OCI-LY1 (cell line): ENCODE results near the gene FNDC3A.

ENCODE experiments used
- H2AFZ ChIP-seq: fragments of 200-600 bp; sonication (generic), shearing (Covaris generic); 2 replicates; pipeline ENCODE4 v1.6.0; 2014; ENCODE audit warnings: antibody characterized with exemption, mild to moderate bottlenecking, low read length
- H3F3A ChIP-seq: fragments of 200-600 bp; sonication (generic), shearing (Covaris generic); 2 replicates; pipeline ENCODE4 v1.6.0; 2014; ENCODE audit warnings: mild to moderate bottlenecking, antibody characterized with exemption, low read length, moderate library complexity; ENCODE audit not compliant: insufficient read depth
- H3K27ac ChIP-seq: fragments of 200-600 bp; sonication (generic); 2 replicates; pipeline ENCODE4 v1.5.1; 2014; ENCODE audit warnings: low read length, mixed run types, mild to moderate bottlenecking, low read depth; ENCODE audit not compliant: poor library complexity, severe bottlenecking
- H3K27me3 ChIP-seq: fragments of 200-600 bp; sonication (generic); 2 replicates; pipeline ENCODE4 v1.6.0; 2014; ENCODE audit warnings: antibody characterized with exemption, mild to moderate bottlenecking, low read length, moderate library complexity; ENCODE audit not compliant: insufficient read depth
- H3K36me3 ChIP-seq: fragments of 200-600 bp; sonication (generic); 2 replicates; pipeline ENCODE4 v1.6.1; 2014; ENCODE audit warnings: mild to moderate bottlenecking, antibody characterized with exemption, low read length, moderate library complexity, mixed read lengths; ENCODE audit not compliant: insufficient read depth
- H3K4me1 ChIP-seq: fragments of 200-600 bp; sonication (generic); 2 replicates; pipeline ENCODE4 v1.5.1; 2014; ENCODE audit warnings: mild to moderate bottlenecking, low read length, moderate library complexity; ENCODE audit not compliant: insufficient read depth, severe bottlenecking
- H3K4me2 ChIP-seq: fragments of 200-600 bp; sonication (generic), shearing (Covaris generic); 2 replicates; pipeline ENCODE4 v1.6.1; 2014; ENCODE audit warnings: low read length
- H3K4me3 ChIP-seq: fragments of 200-600 bp; sonication (generic); 2 replicates; pipeline ENCODE4 v1.5.1; 2014; ENCODE audit warnings: low read length, low read depth, mild to moderate bottlenecking, mixed read lengths; ENCODE audit not compliant: poor library complexity, severe bottlenecking
- H3K79me2 ChIP-seq: fragments of 200-600 bp; shearing (Covaris generic); 2 replicates; pipeline ENCODE4 v1.6.1; 2016; ENCODE audit warnings: mixed run types, low read length, mixed read lengths; ENCODE audit not compliant: insufficient read depth
- H3K9ac ChIP-seq: fragments of 200-600 bp; sonication (generic), shearing (Covaris generic); 2 replicates; pipeline ENCODE4 v1.6.1; 2014; ENCODE audit warnings: mild to moderate bottlenecking, low read length, mixed read lengths
- H3K9me2 ChIP-seq: fragments of 200-600 bp; sonication (generic), shearing (Covaris generic); 2 replicates; pipeline ENCODE4 v1.6.1; 2014; ENCODE audit warnings: low read depth, mild to moderate bottlenecking, low read length, mixed read lengths
- H3K9me3 ChIP-seq: fragments of 200-600 bp; shearing (Covaris generic); 2 replicates; pipeline ENCODE4 v1.6.1; 2014; ENCODE audit warnings: low read length, mixed read lengths
- H4K20me1 ChIP-seq: fragments of 200-600 bp; sonication (generic), shearing (Covaris generic); 2 replicates; pipeline ENCODE4 v1.6.0; 2016; ENCODE audit warnings: mild to moderate bottlenecking, low read length; ENCODE audit not compliant: insufficient read depth
- CTCF ChIP-seq: fragments of 200-600 bp; sonication (generic), shearing (Covaris generic); IDR thresholded peaks from 2 replicates; pipeline ENCODE4 v1.5.1; 2017; ENCODE audit warnings: mild to moderate bottlenecking, antibody characterized with exemption, low read length, moderate library complexity, mixed read lengths
- EZH2 ChIP-seq: fragments of 200-600 bp; sonication (generic), shearing (Covaris generic); IDR thresholded peaks from 2 replicates; pipeline ENCODE4 v1.8.0; 2017; ENCODE audit warnings: borderline replicate concordance, mixed run types, mild to moderate bottlenecking, antibody characterized with exemption, low read length, moderate library complexity, mixed read lengths

Gene FNDC3A

DNA sequence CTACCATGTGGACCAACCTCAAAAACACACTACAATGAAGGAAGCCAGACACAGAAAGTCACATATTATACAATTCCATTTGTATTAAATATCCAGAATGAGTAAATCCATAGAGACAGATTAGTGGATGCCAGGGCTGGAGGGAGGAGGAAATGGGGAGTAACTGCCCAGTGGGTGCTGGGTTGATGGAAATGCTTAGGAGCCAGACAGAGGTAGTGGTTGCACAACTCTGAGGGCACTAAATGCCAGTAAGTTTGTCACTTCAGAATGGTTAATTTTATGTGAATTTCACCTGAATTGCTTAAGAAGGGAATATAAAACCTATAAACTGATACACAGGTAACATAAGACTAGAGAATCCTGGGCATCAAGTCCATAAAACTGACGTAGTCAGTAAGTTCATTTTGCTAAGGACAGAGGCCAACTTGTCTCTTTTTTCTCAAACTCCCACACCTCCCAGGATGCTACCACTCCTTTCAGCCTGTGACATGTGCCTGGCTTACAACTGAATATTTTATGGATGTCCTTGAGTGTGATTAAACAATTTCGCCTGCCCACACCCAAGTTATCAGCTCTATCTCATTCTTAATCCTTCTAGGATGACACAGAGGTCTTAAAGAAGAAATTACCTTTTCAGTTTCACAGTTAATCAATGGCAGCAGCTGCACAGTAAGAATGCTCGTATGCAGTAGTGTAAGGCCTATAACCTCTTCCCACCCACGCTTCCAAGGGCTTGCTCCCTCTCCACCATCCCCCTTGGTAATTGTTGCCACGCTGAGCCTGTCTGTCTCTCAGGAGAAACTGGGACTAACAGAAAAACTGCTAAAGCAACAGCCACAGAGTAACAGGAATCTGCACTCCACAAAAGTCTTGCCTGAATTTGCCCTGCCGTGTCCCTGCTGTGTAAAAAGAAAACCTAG is 238.5 kb downstream of the FNDC3A start:
- Histone ChIP-seq H3K4me3 (no peak overlapping the region), H3K36me3 (peaks cover 2% of the 10 kb centered on the region; the same call in 1 of the 2 replicates), H3K9ac (no peak overlapping the region; the same call in 1 of the 2 replicates), H3K9me2 (no peaks in the 10 kb centered on the region), H3K9me3 (no peaks in the 10 kb centered on the region), H3F3A (no peaks in the 10 kb centered on the region; the same call in 1 of the 2 replicates), H3K4me1 (peaks cover 16% of the 10 kb centered on the region), H2AFZ (peak overlapping the region; percentile 95), H3K79me2 (no peaks in the 10 kb centered on the region), H4K20me1 (no peaks in the 10 kb centered on the region), H3K4me2 (no peak overlapping the region), H3K27me3 (peaks cover 4% of the 10 kb centered on the region; the same call in 1 of the 2 replicates), H3K27ac (peak overlapping the region; percentile 5)
- TF ChIP-seq EZH2, result no peak
- TF ChIP-seq CTCF, result no peak

DNA sequence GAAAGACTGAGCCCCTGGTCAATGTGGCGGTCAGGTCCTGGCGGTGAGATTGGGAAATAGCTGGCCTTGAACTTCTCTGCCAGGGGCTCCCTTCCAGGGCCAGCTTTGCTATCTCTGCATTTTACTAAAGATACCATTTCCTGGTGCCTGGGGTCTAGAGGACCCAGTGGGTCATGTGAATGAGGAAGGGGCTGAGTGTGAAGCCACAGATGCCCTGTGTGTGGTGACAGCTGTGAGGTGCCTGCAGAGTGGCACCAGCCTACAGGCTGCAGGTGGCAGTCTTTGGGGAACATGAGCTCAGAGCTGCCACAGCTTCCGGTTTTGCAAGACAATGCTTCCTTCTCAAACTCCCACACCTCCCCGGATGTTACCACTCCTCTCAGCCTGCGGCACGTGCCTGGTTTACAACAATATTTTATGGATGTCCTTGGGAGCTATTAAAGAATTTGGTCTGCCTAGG is 239.2 kb downstream of the FNDC3A start:
- no peaks in the 10 kb centered on the region for H3K36me3 ChIP-seq
- peak overlapping the region; percentile 95 for H2AFZ ChIP-seq
- H3K27ac ChIP-seq, result peak overlapping the region; percentile 5
- H3K27me3 ChIP-seq, result peaks cover 6% of the 10 kb centered on the region; the same call in 1 of the 2 replicates
- H4K20me1 ChIP-seq, result no peaks in the 10 kb centered on the region
- H3K79me2 ChIP-seq, result no peaks in the 10 kb centered on the region
- no peak overlapping the region; the same call in 1 of the 2 replicates for H3K9ac ChIP-seq
- TF ChIP-seq CTCF, result peak; percentile 43; the same call in 1 of the 2 replicates
- no peak for TF ChIP-seq EZH2
- no peak overlapping the region; the same call in 1 of the 2 replicates for H3K4me2 ChIP-seq
- H3K4me3 ChIP-seq, result no peak overlapping the region
- no peaks in the 10 kb centered on the region for H3K9me3 ChIP-seq
- H3K9me2 ChIP-seq, result no peaks in the 10 kb centered on the region
- no peaks in the 10 kb centered on the region for H3F3A ChIP-seq
- H3K4me1 ChIP-seq, result peaks cover 16% of the 10 kb centered on the region

GRCh38 chr13:49216334-49216733 is 240.6 kb downstream of the FNDC3A start:
- Histone ChIP-seq H3K4me1 (peaks cover 16% of the 10 kb centered on the region), H3K27ac (no peak overlapping the region)

More at GRCh38 chr13:49216334-49216733, 240.6 kb downstream of the FNDC3A start:
- Histone ChIP-seq H3F3A (no peaks in the 10 kb centered on the region), H3K9me2 (no peaks in the 10 kb centered on the region), H3K79me2 (no peaks in the 10 kb centered on the region), H3K9me3 (no peaks in the 10 kb centered on the region), H4K20me1 (no peaks in the 10 kb centered on the region), H3K4me2 (no peak overlapping the region), H3K9ac (no peak overlapping the region), H3K4me3 (no peak overlapping the region), H2AFZ (peak overlapping the region; percentile 71), H3K36me3 (no peaks in the 10 kb centered on the region), H3K27me3 (peaks cover 6% of the 10 kb centered on the region; the same call in 1 of the 2 replicates)
- TF ChIP-seq EZH2, result no peak
- TF ChIP-seq CTCF, result no peak
